Measurements from ENCODE around the gene ZCCHC2.

- TF ChIP-seq EZH2 (IDR thresholded peaks at IDR 0.05; ENCODE audit: borderline replicate concordance, low read depth, low read length, severe bottlenecking) (no peak), CTCF (IDR thresholded peaks at IDR 0.05; ENCODE audit: extremely low read depth in 1 of 2, insufficient read depth in 1 of 2, low read depth in 1 of 2, low read length in 2 of 2) (no peak), FOS (IDR thresholded peaks at IDR 0.05; ENCODE audit: borderline replicate concordance, insufficient read depth, low read length) (no peak), POLR2A (IDR thresholded peaks at IDR 0.05; ENCODE audit: low read depth, low read length) (no peak), POLR2AphosphoS5 (IDR thresholded peaks at IDR 0.05; ENCODE audit: insufficient read depth, low read depth, low read length) (no peak)
Measured at GRCh38 chr18:62543021-62543420, 20.2 kb downstream of the ZCCHC2 start.

Data from endothelial cell of umbilical vein (primary cell).